ENCODE results near the gene CFAP97D1.
A peak's percentile ranks its signal among the peaks of the same experiment; 100 is the strongest.

- no peak for TF ChIP-seq CTCF (IDR thresholded peaks at IDR 0.05)
- peak; percentile 97 for TF ChIP-seq POLR2A (IDR thresholded peaks at IDR 0.05)
Measured at GRCh38 chr17:43778337-43779144, 1.7 kb upstream of the CFAP97D1 start, which contains the start of gene DUSP3.
